ENCODE results near the gene F13A1.

GRCh38 chr6:6270948-6271535 lies 49.4 kb downstream of the F13A1 start:
- TF ChIP-seq CTCF (optimal IDR thresholded peaks at IDR 0.05 in 1 of 3, IDR thresholded peaks at IDR 0.05 in 1 of 3, conservative IDR thresholded peaks at IDR 0.05 in 1 of 3; ENCODE audit: extremely low read depth in 1 of 3, insufficient read depth in 2 of 3, low read length in 3 of 3) (no peak), EZH2 (IDR thresholded peaks at IDR 0.05; ENCODE audit: low read length) (no peak)

All from keratinocyte (primary cell).